ENCODE results near the gene PPP2R3A.
"Not testable (repeated sequence)": the region's sequence is repeated elsewhere in the genome, so short reads cannot be mapped to it uniquely, and the experiment has no call there.

The PPP2R3A gene

GRCh38 chr3:136070953-136071949 is 105.7 kb downstream of the PPP2R3A start:
- no peaks in the 10 kb centered on the region for H3K9me3 ChIP-seq (ENCODE audit: control insufficient read depth in 1 of 2, low read length in 2 of 2)
- no peaks in the 10 kb centered on the region for H3K27me3 ChIP-seq (ENCODE audit: low read depth, low read length)
- H3K27ac ChIP-seq (ENCODE audit: low read length): peak overlapping the region; percentile 71
- peaks cover 0 to 1% of the 10 kb centered on the region in 2 donors for H3K36me3 ChIP-seq (ENCODE audit: control insufficient read depth in 1 of 2, insufficient read depth in 2 of 2, low read length in 2 of 2)
- H3K4me3 ChIP-seq (ENCODE audit: low read depth in 1 of 2, low read length in 2 of 2): no peak overlapping the region
- H3K4me1 ChIP-seq (ENCODE audit: control insufficient read depth in 1 of 2, insufficient read depth in 2 of 2, low read length in 2 of 2): peaks cover 8% of the 10 kb centered on the region in 2 donors

GRCh38 chr3:136074546-136075170 is 109.1 kb downstream of the PPP2R3A start:
- Histone ChIP-seq H3K4me1 (ENCODE audit: control insufficient read depth in 1 of 2, insufficient read depth in 2 of 2, low read length in 2 of 2) (peaks cover 8% of the 10 kb centered on the region in 2 donors), H3K36me3 (ENCODE audit: control insufficient read depth in 1 of 2, insufficient read depth in 2 of 2, low read length in 2 of 2) (no peaks in the 10 kb centered on the region), H3K4me3 (ENCODE audit: low read depth in 1 of 2, low read length in 2 of 2) (no peak overlapping the region), H3K27ac (ENCODE audit: low read length) (no peak overlapping the region), H3K9me3 (ENCODE audit: control insufficient read depth in 1 of 2, low read length in 2 of 2) (no peaks in the 10 kb centered on the region), H3K27me3 (ENCODE audit: low read depth, low read length) (no peaks in the 10 kb centered on the region)

GRCh38 chr3:136075218-136075808 is 109.8 kb downstream of the PPP2R3A start:
- no peak overlapping the region for H3K4me3 ChIP-seq (ENCODE audit: low read depth in 1 of 2, low read length in 2 of 2)
- H3K36me3 ChIP-seq (ENCODE audit: control insufficient read depth in 1 of 2, insufficient read depth in 2 of 2, low read length in 2 of 2): peaks cover 0 to 6% of the 10 kb centered on the region in 2 donors

GRCh38 chr3:136075811-136076210 is 110.3 kb downstream of the PPP2R3A start:
- no peaks in the 10 kb centered on the region for H3K9me3 ChIP-seq (ENCODE audit: control insufficient read depth in 1 of 2, low read length in 2 of 2)
- H3K27me3 ChIP-seq (ENCODE audit: low read depth, low read length): no peaks in the 10 kb centered on the region
- H3K4me3 ChIP-seq (ENCODE audit: low read depth in 1 of 2, low read length in 2 of 2): no peak overlapping the region
- peaks cover 0 to 8% of the 10 kb centered on the region in 2 donors for H3K36me3 ChIP-seq (ENCODE audit: control insufficient read depth in 1 of 2, insufficient read depth in 2 of 2, low read length in 2 of 2)
- H3K27ac ChIP-seq (ENCODE audit: low read length): no peak overlapping the region
- peaks cover 7 to 8% of the 10 kb centered on the region in 2 donors for H3K4me1 ChIP-seq (ENCODE audit: control insufficient read depth in 1 of 2, insufficient read depth in 2 of 2, low read length in 2 of 2)

More at GRCh38 chr3:136075218-136075808, 109.8 kb downstream of the PPP2R3A start:
- Histone ChIP-seq H3K4me1 (ENCODE audit: control insufficient read depth in 1 of 2, insufficient read depth in 2 of 2, low read length in 2 of 2) (peaks cover 8% of the 10 kb centered on the region in 2 donors), H3K27ac (ENCODE audit: low read length) (no peak overlapping the region), H3K9me3 (ENCODE audit: control insufficient read depth in 1 of 2, low read length in 2 of 2) (no peaks in the 10 kb centered on the region), H3K27me3 (ENCODE audit: low read depth, low read length) (no peaks in the 10 kb centered on the region)

- Histone ChIP-seq H3K4me1 (ENCODE audit: control insufficient read depth in 1 of 2, insufficient read depth in 2 of 2, low read length in 2 of 2) (no peaks in the 10 kb centered on the region), H3K27ac (ENCODE audit: low read length) (no peak overlapping the region), H3K27me3 (ENCODE audit: low read depth, low read length) (no peaks in the 10 kb centered on the region), H3K9me3 (ENCODE audit: control insufficient read depth in 1 of 2, low read length in 2 of 2) (no peaks in the 10 kb centered on the region), H3K4me3 (ENCODE audit: low read depth in 1 of 2, low read length in 2 of 2) (no peak overlapping the region), H3K36me3 (ENCODE audit: control insufficient read depth in 1 of 2, insufficient read depth in 2 of 2, low read length in 2 of 2) (peaks cover 0 to 8% of the 10 kb centered on the region in 2 donors)
Measured at GRCh38 chr3:136078421-136079364, 113.2 kb downstream of the PPP2R3A start.

- H3K27ac ChIP-seq (ENCODE audit: low read length); H3K27me3 ChIP-seq (ENCODE audit: low read depth, low read length); H3K9me3 ChIP-seq (ENCODE audit: control insufficient read depth in 1 of 2, low read length in 2 of 2); H3K4me3 ChIP-seq (ENCODE audit: low read depth in 1 of 2, low read length in 2 of 2); H3K4me1 ChIP-seq (ENCODE audit: control insufficient read depth in 1 of 2, insufficient read depth in 2 of 2, low read length in 2 of 2): not testable (repeated sequence)
- H3K36me3 ChIP-seq (ENCODE audit: control insufficient read depth in 1 of 2, insufficient read depth in 2 of 2, low read length in 2 of 2): peaks cover 0 to 24% of the 10 kb centered on the region in 2 donors
Measured at GRCh38 chr3:136083641-136084382, 118.3 kb downstream of the PPP2R3A start.

- H3K36me3 ChIP-seq (ENCODE audit: control insufficient read depth in 1 of 2, insufficient read depth in 2 of 2, low read length in 2 of 2): peaks cover under 1 to 20% of the 10 kb centered on the region in 2 donors
- not testable (repeated sequence) for H3K9me3 ChIP-seq (ENCODE audit: control insufficient read depth in 1 of 2, low read length in 2 of 2); H3K4me3 ChIP-seq (ENCODE audit: low read depth in 1 of 2, low read length in 2 of 2); H3K27ac ChIP-seq (ENCODE audit: low read length); H3K27me3 ChIP-seq (ENCODE audit: low read depth, low read length); H3K4me1 ChIP-seq (ENCODE audit: control insufficient read depth in 1 of 2, insufficient read depth in 2 of 2, low read length in 2 of 2)
Measured at GRCh38 chr3:136085067-136085466, 119.5 kb downstream of the PPP2R3A start.

GRCh38 chr3:136093771-136094170 is 128.2 kb downstream of the PPP2R3A start:
- Histone ChIP-seq H3K27ac (ENCODE audit: low read length) (no peak overlapping the region), H3K4me3 (ENCODE audit: low read depth in 1 of 2, low read length in 2 of 2) (no peak overlapping the region), H3K27me3 (ENCODE audit: low read depth, low read length) (no peaks in the 10 kb centered on the region), H3K9me3 (ENCODE audit: control insufficient read depth in 1 of 2, low read length in 2 of 2) (no peaks in the 10 kb centered on the region), H3K36me3 (ENCODE audit: control insufficient read depth in 1 of 2, insufficient read depth in 2 of 2, low read length in 2 of 2) (peaks cover 4 to 19% of the 10 kb centered on the region in 2 donors), H3K4me1 (ENCODE audit: control insufficient read depth in 1 of 2, insufficient read depth in 2 of 2, low read length in 2 of 2) (no peaks in the 10 kb centered on the region)

- H3K9me3 ChIP-seq (ENCODE audit: control insufficient read depth in 1 of 2, low read length in 2 of 2): no peaks in the 10 kb centered on the region
Measured at GRCh38 chr3:136105044-136105443, 139.5 kb downstream of the PPP2R3A start.

GRCh38 chr3:136106101-136106500 is 140.6 kb downstream of the PPP2R3A start:
- no peaks in the 10 kb centered on the region for H3K27me3 ChIP-seq (ENCODE audit: low read depth, low read length)
- no peak overlapping the region for H3K4me3 ChIP-seq (ENCODE audit: low read depth in 1 of 2, low read length in 2 of 2)
- H3K27ac ChIP-seq (ENCODE audit: low read length): no peak overlapping the region
- H3K4me1 ChIP-seq (ENCODE audit: control insufficient read depth in 1 of 2, insufficient read depth in 2 of 2, low read length in 2 of 2): no peaks in the 10 kb centered on the region
- H3K9me3 ChIP-seq (ENCODE audit: control insufficient read depth in 1 of 2, low read length in 2 of 2): no peaks in the 10 kb centered on the region
- peaks cover 6 to 20% of the 10 kb centered on the region in 2 donors for H3K36me3 ChIP-seq (ENCODE audit: control insufficient read depth in 1 of 2, insufficient read depth in 2 of 2, low read length in 2 of 2)

More at GRCh38 chr3:136105044-136105443, 139.5 kb downstream of the PPP2R3A start:
- Histone ChIP-seq H3K36me3 (ENCODE audit: control insufficient read depth in 1 of 2, insufficient read depth in 2 of 2, low read length in 2 of 2) (peaks cover 6 to 20% of the 10 kb centered on the region in 2 donors), H3K4me1 (ENCODE audit: control insufficient read depth in 1 of 2, insufficient read depth in 2 of 2, low read length in 2 of 2) (no peaks in the 10 kb centered on the region), H3K27me3 (ENCODE audit: low read depth, low read length) (no peaks in the 10 kb centered on the region), H3K4me3 (ENCODE audit: low read depth in 1 of 2, low read length in 2 of 2) (no peak overlapping the region), H3K27ac (ENCODE audit: low read length) (no peak overlapping the region)
